ENCODE measurements around the gene IQCM.
"Not testable (repeated sequence)": the region's sequence is repeated elsewhere in the genome, so short reads cannot be mapped to it uniquely, and the experiment has no call there.

Gene IQCM

GRCh38 chr4:149589826-149590225, 225.8 kb downstream of the IQCM start:
- DNase-seq (ENCODE audit: low read depth in 2 of 3, low spot score in 2 of 3), result no peak

- DNase-seq (ENCODE audit: low read depth in 2 of 3, low spot score in 2 of 3), result no peak
Observed at GRCh38 chr4:149584722-149585121, 230.9 kb downstream of the IQCM start.

GRCh38 chr4:149574971-149575370, 240.7 kb downstream of the IQCM start:
- no peak for DNase-seq (ENCODE audit: low read depth in 2 of 3, low spot score in 2 of 3)

- DNase-seq (ENCODE audit: low read depth in 2 of 3, low spot score in 2 of 3), result no peak
Observed at GRCh38 chr4:149572716-149573115, 242.9 kb downstream of the IQCM start.

GRCh38 chr4:149555799-149556198, 259.8 kb downstream of the IQCM start:
- no peak for DNase-seq (ENCODE audit: low read depth in 2 of 3, low spot score in 2 of 3)

- DNase-seq (ENCODE audit: low read depth in 2 of 3, low spot score in 2 of 3), result no peak
Observed at GRCh38 chr4:149555146-149555545, 260.5 kb downstream of the IQCM start.

- no peak for DNase-seq (ENCODE audit: low read depth in 2 of 3, low spot score in 2 of 3)
Observed at GRCh38 chr4:149553959-149554520, 261.6 kb downstream of the IQCM start.

GRCh38 chr4:149552601-149553000, 263.0 kb downstream of the IQCM start:
- no peak for DNase-seq (ENCODE audit: low read depth in 2 of 3, low spot score in 2 of 3)

- DNase-seq (ENCODE audit: low read depth in 2 of 3, low spot score in 2 of 3), result no peak
Observed at GRCh38 chr4:149549911-149550310, 265.7 kb downstream of the IQCM start.

GRCh38 chr4:149534779-149535178, 280.9 kb downstream of the IQCM start:
- DNase-seq (ENCODE audit: low read depth in 2 of 3, low spot score in 2 of 3), result no peak

- no peak for DNase-seq (ENCODE audit: low read depth in 2 of 3, low spot score in 2 of 3)
Observed at GRCh38 chr4:149531861-149532260, 283.8 kb downstream of the IQCM start.

- DNase-seq (ENCODE audit: low read depth in 2 of 3, low spot score in 2 of 3), result no peak
Observed at GRCh38 chr4:149523039-149523438, 292.6 kb downstream of the IQCM start.

GRCh38 chr4:149521611-149522425, 293.8 kb downstream of the IQCM start:
- no peak for DNase-seq (ENCODE audit: low read depth in 2 of 3, low spot score in 2 of 3)

GRCh38 chr4:149518471-149518870, 297.2 kb downstream of the IQCM start:
- DNase-seq (ENCODE audit: low read depth in 2 of 3, low spot score in 2 of 3), result no peak

GRCh38 chr4:149513081-149513480, 302.6 kb downstream of the IQCM start:
- no peak for DNase-seq (ENCODE audit: low read depth in 2 of 3, low spot score in 2 of 3)

- no peak for DNase-seq (ENCODE audit: low read depth in 2 of 3, low spot score in 2 of 3)
Observed at GRCh38 chr4:149512501-149512900, 303.1 kb downstream of the IQCM start.

- DNase-seq (ENCODE audit: low read depth in 2 of 3, low spot score in 2 of 3), result no peak
Observed at GRCh38 chr4:149511558-149512298, 303.9 kb downstream of the IQCM start.

- not testable (repeated sequence) for DNase-seq (ENCODE audit: low read depth in 2 of 3, low spot score in 2 of 3)
Observed at GRCh38 chr4:149507309-149507708, 308.3 kb downstream of the IQCM start.

GRCh38 chr4:149500806-149501205, 314.8 kb downstream of the IQCM start:
- no peak for DNase-seq (ENCODE audit: low read depth in 2 of 3, low spot score in 2 of 3)

- no peak for DNase-seq (ENCODE audit: low read depth in 2 of 3, low spot score in 2 of 3)
Observed at GRCh38 chr4:149499726-149500125, 315.9 kb downstream of the IQCM start.

GRCh38 chr4:149498246-149498645, 317.4 kb downstream of the IQCM start:
- DNase-seq (ENCODE audit: low read depth in 2 of 3, low spot score in 2 of 3), result no peak

GRCh38 chr4:149493492-149493891, 322.2 kb downstream of the IQCM start:
- no peak for DNase-seq (ENCODE audit: low read depth in 2 of 3, low spot score in 2 of 3)
